A673 (cell line): ENCODE results near the gene TSKS. TPM values are rescaled to one million over a fixed set of nuclear protein-coding genes. Genes with fewer than 3 reads are reported as not detected.

ENCODE experiments used
- BruUV-seq: library from RNA; stranded (reverse); fragments of 400-500 nt; replicated peaks from 2 replicates; lab custom pipeline; 2021; lab: Mats Ljungman, UMichigan
- CTCF ChIA-PET: fragments of 300-600 bp; sonication (Branson Sonifier 250); formaldehyde crosslinking; loops from one replicate; lab custom pipeline; 2022; ENCODE audit warnings: antibody characterized with exemption; lab: Charles Lee
- POLR2A ChIA-PET: fragments of 300-600 bp; sonication (Branson Sonifier 250); formaldehyde crosslinking; loops from one replicate; lab custom pipeline; 2022; ENCODE audit warnings: antibody characterized with exemption; ENCODE audit not compliant: low non-redundant PET; lab: Charles Lee
- DNase-seq: peaks from one replicate; pipeline ENCODE4 v3.0.0-alpha.2; 2015; ENCODE audit warnings: low spot score
- H3K27ac ChIP-seq: fragments of 200-600 bp; sonication (generic); 2 replicates; pipeline ENCODE4 v1.5.1; 2016; ENCODE audit warnings: mixed run types, low read depth, mild to moderate bottlenecking, mixed read lengths, antibody characterized with exemption, low read length; ENCODE audit not compliant: poor library complexity, severe bottlenecking
- H3K27me3 ChIP-seq: fragments of 200-600 bp; sonication (generic); replicated peaks from 2 replicates; pipeline ENCODE4 v1.6.1; 2017; ENCODE audit warnings: mixed run types, low read depth, mild to moderate bottlenecking, mixed read lengths, antibody characterized with exemption, low read length; ENCODE audit not compliant: insufficient read depth, poor library complexity
- H3K36me3 ChIP-seq: fragments of 200-600 bp; sonication (generic); 2 replicates; pipeline ENCODE4 v1.6.1; 2016; ENCODE audit warnings: mixed run types, mild to moderate bottlenecking, mixed read lengths, antibody characterized with exemption, low read length; ENCODE audit not compliant: insufficient read depth, poor library complexity, severe bottlenecking
- H3K4me1 ChIP-seq: fragments of 200-600 bp; sonication (generic); 2 replicates; pipeline ENCODE4 v1.6.1; 2017; ENCODE audit warnings: mixed run types, mild to moderate bottlenecking, mixed read lengths, antibody characterized with exemption, low read length; ENCODE audit not compliant: insufficient read depth, poor library complexity, severe bottlenecking
- H3K4me3 ChIP-seq: fragments of 200-600 bp; sonication (generic); 2 replicates; pipeline ENCODE4 v1.5.1; 2016; ENCODE audit warnings: low read depth, mixed run types, mild to moderate bottlenecking, mixed read lengths, low read length; ENCODE audit not compliant: poor library complexity, severe bottlenecking
- H3K9me3 ChIP-seq: fragments of 200-600 bp; sonication (generic); 2 replicates; pipeline ENCODE4 v1.6.1; 2016; ENCODE audit warnings: mixed run types, low read depth, mild to moderate bottlenecking, mixed read lengths, antibody characterized with exemption, low read length; ENCODE audit not compliant: poor library complexity, severe bottlenecking
- EZH2 ChIP-seq: fragments of 200-600 bp; sonication (generic); IDR thresholded peaks from 2 replicates; pipeline ENCODE4 v1.6.1; 2017; ENCODE audit warnings: borderline replicate concordance, low read depth, mild to moderate bottlenecking, mixed read lengths, antibody characterized with exemption, low read length; ENCODE audit not compliant: poor library complexity, severe bottlenecking
- intact Hi-C: fragments of 100-400 bp; cut with micrococcal nuclease; formaldehyde crosslinking; loops from one replicate; pipeline ENCODE4 v1.10.0; 2022; ENCODE audit not compliant: unreplicated experiment
- total RNA-seq: library from RNA; stranded (reverse); gene quantifications from 2 replicates; pipeline ENCODE4 v1.2.3, GENCODE V29; 2021
- TF ChIP-seq, protein P1 (sequence below): fragments of 300-800, 200-600 bp; sonication (generic); conservative IDR thresholded peaks from 2 replicates; pipeline ENCODE4 v1.5.1; 2017; ENCODE audit warnings: low read depth, mild to moderate bottlenecking, antibody characterized with exemption, low read length, moderate library complexity, mixed read lengths

TSKS gene
- total RNA-seq, 1 experiment from 2014 or later: not detected

- Histone ChIP-seq H3K4me1 (peaks cover 9% of the 10 kb centered on the region), H3K4me3 (peak overlapping the region; percentile 35), H3K27me3 (no peaks in the 10 kb centered on the region), H3K9me3 (no peaks in the 10 kb centered on the region), H3K36me3 (peaks cover 24% of the 10 kb centered on the region), H3K27ac (peak overlapping the region; percentile 57)
- no TSS peak for BruUV-seq
- intact Hi-C loops: no loop called here
- ChIA-PET CTCF (no interaction called here), POLR2A (interaction anchor here (0.7 kb wide), 1 partner anchor 9 kb away, joined by 4 read pairs; no protein-coding TSS in a partner anchor)
- DNase-seq: peak; percentile 92
- TF ChIP-seq EZH2: no peak
- TF ChIP-seq, protein P1, sequence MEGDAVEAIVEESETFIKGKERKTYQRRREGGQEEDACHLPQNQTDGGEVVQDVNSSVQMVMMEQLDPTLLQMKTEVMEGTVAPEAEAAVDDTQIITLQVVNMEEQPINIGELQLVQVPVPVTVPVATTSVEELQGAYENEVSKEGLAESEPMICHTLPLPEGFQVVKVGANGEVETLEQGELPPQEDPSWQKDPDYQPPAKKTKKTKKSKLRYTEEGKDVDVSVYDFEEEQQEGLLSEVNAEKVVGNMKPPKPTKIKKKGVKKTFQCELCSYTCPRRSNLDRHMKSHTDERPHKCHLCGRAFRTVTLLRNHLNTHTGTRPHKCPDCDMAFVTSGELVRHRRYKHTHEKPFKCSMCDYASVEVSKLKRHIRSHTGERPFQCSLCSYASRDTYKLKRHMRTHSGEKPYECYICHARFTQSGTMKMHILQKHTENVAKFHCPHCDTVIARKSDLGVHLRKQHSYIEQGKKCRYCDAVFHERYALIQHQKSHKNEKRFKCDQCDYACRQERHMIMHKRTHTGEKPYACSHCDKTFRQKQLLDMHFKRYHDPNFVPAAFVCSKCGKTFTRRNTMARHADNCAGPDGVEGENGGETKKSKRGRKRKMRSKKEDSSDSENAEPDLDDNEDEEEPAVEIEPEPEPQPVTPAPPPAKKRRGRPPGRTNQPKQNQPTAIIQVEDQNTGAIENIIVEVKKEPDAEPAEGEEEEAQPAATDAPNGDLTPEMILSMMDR: peak; percentile 42; the same call in 1 of the 2 replicates
Measured at GRCh38 chr19:49801966-49802661, 39.0 kb upstream of the TSKS start.

GRCh38 chr19:49801401-49801888 lies 38.3 kb upstream of the TSKS start:
- peak overlapping the region; percentile 35 for H3K4me3 ChIP-seq
- ChIA-PET CTCF (no interaction called here), POLR2A (no interaction called here)
- DNase-seq: no peak
- intact Hi-C loops: no loop called here
- BruUV-seq: no TSS peak
- TF ChIP-seq, protein P1: no peak
- TF ChIP-seq EZH2: no peak
- peaks cover 20% of the 10 kb centered on the region for H3K36me3 ChIP-seq
- H3K27me3 ChIP-seq: no peaks in the 10 kb centered on the region
- peaks cover 9% of the 10 kb centered on the region for H3K4me1 ChIP-seq
- H3K27ac ChIP-seq: peak overlapping the region; percentile 57
- H3K9me3 ChIP-seq: no peaks in the 10 kb centered on the region

- no TSS peak for BruUV-seq
- Histone ChIP-seq H3K36me3 (peaks cover 22% of the 10 kb centered on the region), H3K27me3 (no peaks in the 10 kb centered on the region), H3K9me3 (no peaks in the 10 kb centered on the region), H3K4me1 (peaks cover 9% of the 10 kb centered on the region), H3K27ac (no peak overlapping the region), H3K4me3 (no peak overlapping the region)
- ChIA-PET CTCF (interaction anchor here (0.6 kb wide), 1 partner anchor 50 kb away, joined by 3 read pairs; no protein-coding TSS in a partner anchor), POLR2A (no interaction called here)
- no peak for DNase-seq
- TF ChIP-seq, protein P1: no peak
- no peak for TF ChIP-seq EZH2
- intact Hi-C loops: no loop called here
Measured at GRCh38 chr19:49800771-49801170, 37.7 kb upstream of the TSKS start.
